D721Med (cell line): ENCODE results near the gene PHF3.

Experiments
- DNase-seq: peaks from one replicate; pipeline ENCODE4 v3.0.0; 2011; ENCODE audit warnings: low spot score; ENCODE audit not compliant: insufficient read length
- FAIRE-seq: peaks from 2 replicates; lab custom pipeline; 2011; peaks lifted over from hg19 to GRCh38; lab: Jason Lieb, UNC
- TF ChIP-seq, protein P1 (sequence below): IDR thresholded peaks from 2 replicates; pipeline ENCODE4 v1.5.1; 2012; ENCODE audit warnings: mild to moderate bottlenecking, control low read depth; ENCODE audit not compliant: insufficient read depth; ENCODE audit errors: missing control alignments

PHF3 gene

DNA sequence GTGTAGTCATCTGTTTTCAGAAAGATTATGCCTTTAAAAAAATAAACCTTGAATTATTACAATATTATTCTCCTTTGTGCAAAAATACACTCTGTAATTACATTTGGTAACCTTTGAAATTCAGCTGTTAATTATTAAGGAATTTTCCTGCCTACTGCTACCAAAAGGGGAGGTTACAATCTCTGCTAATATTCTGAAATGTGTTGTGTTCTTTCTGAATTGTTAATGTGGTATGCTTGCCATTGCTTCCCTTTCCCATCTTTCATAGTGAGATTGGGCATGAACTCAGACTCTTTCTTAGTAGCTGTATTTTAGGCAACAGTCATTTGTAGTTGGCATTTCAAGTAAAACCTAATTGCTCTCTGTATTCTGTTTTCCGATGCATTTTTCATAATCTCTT is 73.0 kb downstream of the PHF3 start:
- FAIRE-seq = no peak

DNA sequence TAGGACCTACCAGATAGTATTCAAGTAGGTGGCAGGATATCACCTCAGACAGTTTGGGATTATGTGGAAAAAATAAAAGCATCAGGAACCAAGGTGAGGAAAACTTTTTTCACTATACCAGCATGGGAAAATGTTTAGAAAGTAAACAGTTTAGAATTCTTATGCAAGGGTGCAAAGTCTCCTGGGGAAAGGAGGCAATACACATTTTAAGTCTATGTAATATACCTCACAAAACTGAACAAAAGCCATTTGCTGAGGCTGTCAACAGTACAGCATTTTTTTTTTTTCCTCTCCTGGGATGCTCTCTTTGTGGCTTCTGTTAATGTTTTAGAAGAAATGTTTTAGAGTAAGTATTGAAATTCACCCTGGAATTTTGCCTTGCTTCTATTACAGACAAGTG is 73.5 kb downstream of the PHF3 start:
- TF ChIP-seq, protein P1, sequence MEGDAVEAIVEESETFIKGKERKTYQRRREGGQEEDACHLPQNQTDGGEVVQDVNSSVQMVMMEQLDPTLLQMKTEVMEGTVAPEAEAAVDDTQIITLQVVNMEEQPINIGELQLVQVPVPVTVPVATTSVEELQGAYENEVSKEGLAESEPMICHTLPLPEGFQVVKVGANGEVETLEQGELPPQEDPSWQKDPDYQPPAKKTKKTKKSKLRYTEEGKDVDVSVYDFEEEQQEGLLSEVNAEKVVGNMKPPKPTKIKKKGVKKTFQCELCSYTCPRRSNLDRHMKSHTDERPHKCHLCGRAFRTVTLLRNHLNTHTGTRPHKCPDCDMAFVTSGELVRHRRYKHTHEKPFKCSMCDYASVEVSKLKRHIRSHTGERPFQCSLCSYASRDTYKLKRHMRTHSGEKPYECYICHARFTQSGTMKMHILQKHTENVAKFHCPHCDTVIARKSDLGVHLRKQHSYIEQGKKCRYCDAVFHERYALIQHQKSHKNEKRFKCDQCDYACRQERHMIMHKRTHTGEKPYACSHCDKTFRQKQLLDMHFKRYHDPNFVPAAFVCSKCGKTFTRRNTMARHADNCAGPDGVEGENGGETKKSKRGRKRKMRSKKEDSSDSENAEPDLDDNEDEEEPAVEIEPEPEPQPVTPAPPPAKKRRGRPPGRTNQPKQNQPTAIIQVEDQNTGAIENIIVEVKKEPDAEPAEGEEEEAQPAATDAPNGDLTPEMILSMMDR = no peak
- DNase-seq = no peak
- no peak for FAIRE-seq

More for the DNA sequence above, 73.0 kb downstream of the PHF3 start:
- DNase-seq = no peak
- TF ChIP-seq, protein P1 = no peak

DNA sequence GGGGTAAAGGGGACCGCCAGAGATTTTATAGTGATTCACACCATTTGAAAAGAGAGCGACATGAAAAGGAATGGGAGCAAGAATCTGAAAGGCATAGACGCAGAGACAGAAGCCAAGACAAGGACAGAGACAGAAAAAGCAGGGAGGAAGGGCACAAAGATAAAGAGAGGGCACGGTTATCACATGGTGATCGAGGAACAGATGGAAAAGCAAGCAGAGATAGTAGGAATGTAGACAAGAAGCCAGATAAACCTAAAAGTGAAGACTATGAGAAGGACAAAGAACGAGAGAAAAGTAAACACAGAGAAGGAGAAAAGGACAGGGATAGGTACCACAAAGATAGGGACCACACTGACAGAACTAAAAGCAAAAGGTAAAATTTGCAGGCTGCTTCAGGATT is 77.7 kb downstream of the PHF3 start:
- FAIRE-seq = no peak
- DNase-seq = no peak
- TF ChIP-seq, protein P1 = no peak

DNA sequence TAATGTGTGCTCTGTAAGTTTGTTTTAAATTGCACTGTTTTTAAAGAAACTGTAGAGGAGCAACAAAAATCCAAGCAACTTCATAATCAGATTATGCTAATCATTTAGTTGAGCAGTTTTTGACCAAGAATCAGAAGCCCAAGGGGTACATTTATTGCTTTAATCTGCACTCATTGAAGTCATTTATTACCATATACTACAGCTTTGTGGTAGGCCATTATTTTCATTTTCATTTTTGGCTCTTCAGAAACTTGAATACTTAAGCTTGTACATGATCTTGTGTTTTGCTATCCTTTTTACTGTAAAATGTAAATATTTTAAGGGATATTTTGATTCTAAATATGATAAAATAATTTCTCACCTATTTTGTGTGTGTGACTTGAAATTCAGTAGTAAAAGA is 78.5 kb downstream of the PHF3 start:
- DNase-seq = no peak
- TF ChIP-seq, protein P1 = no peak
- no peak for FAIRE-seq

DNA sequence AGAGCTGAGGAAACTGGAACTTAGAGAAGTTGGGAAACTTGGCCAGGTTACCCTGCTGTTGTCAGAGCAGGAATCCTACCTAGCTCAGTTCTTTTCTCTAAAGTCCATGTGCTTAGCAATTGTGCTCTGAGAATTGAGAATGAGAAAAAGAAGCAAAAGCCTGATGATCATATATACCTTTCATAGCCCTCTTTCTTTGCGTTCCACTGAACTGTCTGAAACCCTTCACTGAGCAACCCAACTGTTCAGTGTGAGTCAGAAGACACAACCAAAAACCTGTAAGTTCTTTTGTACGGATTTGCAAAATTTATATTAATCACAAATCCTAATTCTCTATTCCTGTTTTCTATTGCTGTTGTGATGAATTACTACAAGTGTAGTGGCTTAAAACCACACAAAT is 80.6 kb downstream of the PHF3 start:
- no peak for FAIRE-seq

DNA sequence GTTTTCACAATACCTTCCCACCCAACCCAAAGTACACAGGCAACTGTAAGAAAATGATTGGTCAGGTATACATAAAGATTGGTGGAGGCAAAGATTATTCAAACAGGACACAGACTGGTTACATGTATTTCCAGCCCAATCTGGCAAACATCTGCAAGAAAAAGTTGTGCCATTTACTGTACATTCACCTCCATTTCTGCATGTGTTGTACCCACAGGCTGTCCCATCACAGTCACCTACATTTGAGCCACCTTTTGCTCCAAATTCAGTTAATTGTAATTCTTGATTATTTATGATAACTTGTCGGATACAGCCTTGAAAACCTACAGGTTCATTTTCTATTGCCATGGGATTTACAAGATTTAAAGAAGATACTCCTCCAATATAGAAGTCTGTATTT is 85.6 kb downstream of the PHF3 start:
- FAIRE-seq = no peak
- TF ChIP-seq, protein P1 = no peak
- DNase-seq = no peak

More for the DNA sequence above, 80.6 kb downstream of the PHF3 start:
- TF ChIP-seq, protein P1 = no peak
- DNase-seq = no peak

DNA sequence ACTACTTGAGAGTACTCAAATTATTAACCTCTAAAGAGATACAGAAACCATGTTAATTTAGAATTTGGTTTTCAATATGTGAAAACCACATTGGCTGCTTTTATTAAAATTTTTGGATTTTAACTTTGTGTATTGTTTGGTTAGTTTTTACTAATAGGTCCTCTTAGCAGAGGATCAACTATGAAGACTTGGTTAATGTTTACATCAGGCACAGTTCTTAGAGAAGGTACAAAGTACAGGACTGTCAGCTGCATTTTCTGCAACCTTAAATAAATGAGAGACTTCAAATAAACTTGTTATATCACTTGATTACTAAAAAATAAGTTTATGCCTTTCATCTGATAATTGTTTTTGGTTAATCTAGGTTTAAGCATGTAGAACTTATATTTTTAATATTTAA is 89.1 kb downstream of the PHF3 start:
- TF ChIP-seq, protein P1 = no peak
- DNase-seq = no peak
- no peak for FAIRE-seq
